ENCODE results near the gene KDM8. TPM values are rescaled to one million over a fixed set of nuclear protein-coding genes. Genes with fewer than 3 reads are reported as not detected.

Gene KDM8
- polyA plus RNA-seq, 1 of the 3 experiments (the other 2 are of a cell fraction), result 3.3 TPM

GRCh38 chr16:27208796-27209195, 5.5 kb downstream of the KDM8 start (continued):
- TF ChIP-seq ZBTB33 (IDR thresholded peaks at IDR 0.05; ENCODE audit: borderline replicate concordance, low read depth) (no peak), NRF1 (IDR thresholded peaks at IDR 0.05; ENCODE audit: low read depth, low read length) (no peak), EZH2phosphoT487 (IDR thresholded peaks at IDR 0.05; ENCODE audit: borderline replicate concordance, low read depth) (no peak), RXRA (IDR thresholded peaks at IDR 0.05; ENCODE audit: borderline replicate concordance, low read depth) (no peak)

DNA sequence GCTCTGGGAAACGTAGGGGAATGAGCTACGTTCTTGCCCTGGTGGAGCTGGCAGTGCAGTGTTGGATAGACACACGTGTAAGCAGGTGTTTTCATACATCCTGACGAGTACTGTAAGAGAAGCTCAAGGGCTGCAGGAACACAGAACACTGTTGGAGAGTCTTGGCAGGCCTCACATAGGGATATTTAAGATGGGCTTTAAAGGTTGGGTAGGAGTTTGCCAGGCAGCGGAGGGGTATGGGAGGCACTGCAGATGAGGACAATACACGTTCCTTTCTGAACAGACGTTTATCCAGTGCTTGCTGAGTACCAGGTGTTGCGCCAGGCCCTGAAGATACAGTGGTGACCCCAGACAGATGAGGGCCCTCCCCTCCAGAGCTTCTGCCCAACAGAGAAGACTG, 6.3 kb downstream of the KDM8 start:
- POLR2A ChIA-PET, result no interaction called here
- TF ChIP-seq NRF1 (IDR thresholded peaks at IDR 0.05; ENCODE audit: low read depth, low read length) (no peak), EP300 (IDR thresholded peaks at IDR 0.05; ENCODE audit: borderline replicate concordance in 1 of 2, low read depth in 1 of 2, low read length in 1 of 2) (no peak), TCF12 (IDR thresholded peaks at IDR 0.05) (no peak), SIN3A (IDR thresholded peaks at IDR 0.05; ENCODE audit: borderline replicate concordance, low read depth, low read length) (no peak), RCOR1 (IDR thresholded peaks at IDR 0.05; ENCODE audit: low read length) (no peak), GATA2 (CRISPR knock-in tag; IDR thresholded peaks at IDR 0.05) (no peak), EZH2phosphoT487 (IDR thresholded peaks at IDR 0.05; ENCODE audit: borderline replicate concordance, low read depth) (no peak), GABPA (IDR thresholded peaks at IDR 0.05; ENCODE audit: low read depth) (no peak), MEF2A (IDR thresholded peaks at IDR 0.05; ENCODE audit: borderline replicate concordance, low read depth) (no peak), JUND (IDR thresholded peaks at IDR 0.05) (no peak), MAX (IDR thresholded peaks at IDR 0.05; ENCODE audit: low read depth) (no peak), RFX5 (IDR thresholded peaks at IDR 0.05; ENCODE audit: low read length) (no peak), MXI1 (IDR thresholded peaks at IDR 0.05; ENCODE audit: low read depth, low read length) (no peak)
- TF ChIP-seq, protein P1, sequence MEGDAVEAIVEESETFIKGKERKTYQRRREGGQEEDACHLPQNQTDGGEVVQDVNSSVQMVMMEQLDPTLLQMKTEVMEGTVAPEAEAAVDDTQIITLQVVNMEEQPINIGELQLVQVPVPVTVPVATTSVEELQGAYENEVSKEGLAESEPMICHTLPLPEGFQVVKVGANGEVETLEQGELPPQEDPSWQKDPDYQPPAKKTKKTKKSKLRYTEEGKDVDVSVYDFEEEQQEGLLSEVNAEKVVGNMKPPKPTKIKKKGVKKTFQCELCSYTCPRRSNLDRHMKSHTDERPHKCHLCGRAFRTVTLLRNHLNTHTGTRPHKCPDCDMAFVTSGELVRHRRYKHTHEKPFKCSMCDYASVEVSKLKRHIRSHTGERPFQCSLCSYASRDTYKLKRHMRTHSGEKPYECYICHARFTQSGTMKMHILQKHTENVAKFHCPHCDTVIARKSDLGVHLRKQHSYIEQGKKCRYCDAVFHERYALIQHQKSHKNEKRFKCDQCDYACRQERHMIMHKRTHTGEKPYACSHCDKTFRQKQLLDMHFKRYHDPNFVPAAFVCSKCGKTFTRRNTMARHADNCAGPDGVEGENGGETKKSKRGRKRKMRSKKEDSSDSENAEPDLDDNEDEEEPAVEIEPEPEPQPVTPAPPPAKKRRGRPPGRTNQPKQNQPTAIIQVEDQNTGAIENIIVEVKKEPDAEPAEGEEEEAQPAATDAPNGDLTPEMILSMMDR (IDR thresholded peaks at IDR 0.05), result no peak
- Histone ChIP-seq H3K4me1 (ENCODE audit: control insufficient read depth in 1 of 2, insufficient read depth in 2 of 2, low read depth in 1 of 2, low read length in 1 of 2) (no peaks in the 10 kb centered on the region; a peak in 1 of 4 replicates), H3F3A (replicated peaks; ENCODE audit: insufficient read depth) (no peaks in the 10 kb centered on the region), H3K79me2 (ENCODE audit: insufficient read depth) (peaks cover 5% of the 10 kb centered on the region; the same call in 1 of the 2 replicates), H4K20me1 (ENCODE audit: insufficient read depth) (no peaks in the 10 kb centered on the region), H3K36me3 (replicated peaks in 1 of 2; ENCODE audit: control insufficient read depth in 1 of 2, insufficient read depth in 2 of 2, low read length in 1 of 2) (peaks cover 0 to 3% of the 10 kb centered on the region in 2 experiments), H3K9me2 (no peaks in the 10 kb centered on the region), H3K27me3 (ENCODE audit: insufficient read depth) (no peaks in the 10 kb centered on the region), H3K27ac (ENCODE audit: low read depth in 2 of 2, low read length in 1 of 2) (no peak overlapping the region), H3K4me3 (ENCODE audit: low read depth in 2 of 2, low read length in 1 of 2) (no peak overlapping the region), H2AFZ (ENCODE audit: low read depth) (no peak overlapping the region), H3K9me3 (no peaks in the 10 kb centered on the region), H3K4me2 (no peak overlapping the region), H3K9ac (no peak overlapping the region)
- 83% methylated on average over 7 of the region's 8 CpGs for WGBS (ENCODE audit: low lambda C conversion rate)
- DNase-seq, result no peak
- CTCF ChIA-PET, result no interaction called here
